GM18519 (cell line): ENCODE data around the gene SIK2.

Experiments used
- ATAC-seq: cut with Tn5 transposase; IDR thresholded peaks from one replicate; pipeline ENCODE4 v1.9.1; 2021; ENCODE audit warnings: mild to moderate bottlenecking, moderate library complexity; ENCODE audit not compliant: unreplicated experiment, low FRiP score

Gene SIK2

DNA sequence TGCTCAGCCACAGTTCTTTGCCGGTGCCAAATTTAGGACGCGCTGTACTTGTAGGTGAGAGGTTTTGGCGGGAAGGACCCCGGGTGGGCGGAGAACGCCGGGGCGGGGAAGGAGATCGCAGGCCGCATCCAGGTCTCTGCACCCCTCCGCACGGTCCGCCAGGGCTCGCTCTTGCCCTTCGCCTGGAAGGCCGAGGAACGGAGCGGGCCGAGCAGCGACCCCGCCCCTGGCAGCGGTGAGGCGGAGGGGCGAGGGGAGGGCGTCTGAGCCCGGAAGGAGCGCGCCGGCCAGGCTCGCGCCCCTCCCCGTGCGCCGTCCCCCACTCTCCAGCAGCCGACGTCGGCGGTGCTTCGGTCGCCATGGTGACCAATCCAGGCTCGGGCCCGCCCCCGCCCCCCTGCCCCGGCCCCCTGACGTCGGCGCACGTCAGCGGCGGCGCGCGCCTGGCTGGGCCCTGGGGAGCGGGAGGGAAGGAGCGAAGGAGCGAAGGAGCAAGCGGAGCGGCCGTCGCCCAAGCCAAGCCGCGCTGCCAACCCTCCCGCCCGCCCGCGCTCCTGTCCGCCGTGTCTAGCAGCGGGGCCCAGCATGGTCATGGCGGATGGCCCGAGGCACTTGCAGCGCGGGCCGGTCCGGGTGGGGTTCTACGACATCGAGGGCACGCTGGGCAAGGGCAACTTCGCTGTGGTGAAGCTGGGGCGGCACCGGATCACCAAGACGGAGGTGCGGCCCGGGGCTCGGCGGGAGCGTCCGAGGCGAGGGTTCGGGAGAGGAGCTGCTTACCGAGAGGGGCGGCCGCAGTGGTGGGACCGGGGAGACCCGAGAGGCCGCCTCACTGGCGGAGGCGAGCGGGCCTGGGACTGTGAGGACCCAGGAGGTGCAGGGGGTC lies at the start of gene SIK2:
Gene SIK2, plus strand, starts transcription at position 471 of the 886 bp plus-strand sequence. Its CDS starts 115 bp downstream, at position 586.
- ATAC-seq: peak; percentile 84

DNA sequence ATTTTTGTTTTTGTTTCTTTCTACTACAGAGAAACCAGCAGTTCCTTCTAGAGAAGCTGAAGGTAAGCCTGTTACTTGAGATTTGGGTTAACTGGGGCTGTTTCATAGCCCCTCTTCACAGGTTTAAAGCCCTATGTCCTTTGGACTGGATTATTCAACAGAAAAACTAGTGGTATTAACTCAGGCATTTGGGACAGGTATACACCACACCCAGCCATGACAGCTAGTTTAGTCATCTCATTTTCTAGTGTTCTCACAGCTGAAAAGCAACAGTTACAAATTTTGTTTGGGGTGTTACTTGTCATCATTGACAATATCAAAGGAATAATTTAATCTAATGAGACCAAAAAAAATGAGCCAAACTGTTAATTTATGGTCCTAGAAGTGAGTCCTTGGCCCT lies 47.7 kb upstream of the SIK2 start:
- ATAC-seq: no peak

DNA sequence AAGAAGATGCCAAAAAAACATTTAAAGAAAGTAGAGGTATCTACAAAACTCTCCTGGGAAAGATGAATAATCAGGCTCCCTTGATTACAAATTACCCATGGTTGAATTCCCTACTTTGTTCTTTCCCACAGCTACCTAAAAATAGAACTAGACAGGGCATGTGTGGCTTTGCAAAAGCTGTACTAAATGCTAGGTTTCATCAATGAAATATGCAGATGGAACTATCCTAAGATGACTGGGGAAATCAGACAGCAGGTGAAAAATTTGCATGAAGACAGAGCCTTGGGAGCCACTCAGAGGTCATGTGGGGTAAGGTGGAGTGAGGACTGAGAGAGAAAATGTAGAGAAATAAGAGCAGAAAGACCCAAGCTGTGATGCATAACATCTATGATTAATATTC lies 47.0 kb upstream of the SIK2 start:
- no peak for ATAC-seq

DNA sequence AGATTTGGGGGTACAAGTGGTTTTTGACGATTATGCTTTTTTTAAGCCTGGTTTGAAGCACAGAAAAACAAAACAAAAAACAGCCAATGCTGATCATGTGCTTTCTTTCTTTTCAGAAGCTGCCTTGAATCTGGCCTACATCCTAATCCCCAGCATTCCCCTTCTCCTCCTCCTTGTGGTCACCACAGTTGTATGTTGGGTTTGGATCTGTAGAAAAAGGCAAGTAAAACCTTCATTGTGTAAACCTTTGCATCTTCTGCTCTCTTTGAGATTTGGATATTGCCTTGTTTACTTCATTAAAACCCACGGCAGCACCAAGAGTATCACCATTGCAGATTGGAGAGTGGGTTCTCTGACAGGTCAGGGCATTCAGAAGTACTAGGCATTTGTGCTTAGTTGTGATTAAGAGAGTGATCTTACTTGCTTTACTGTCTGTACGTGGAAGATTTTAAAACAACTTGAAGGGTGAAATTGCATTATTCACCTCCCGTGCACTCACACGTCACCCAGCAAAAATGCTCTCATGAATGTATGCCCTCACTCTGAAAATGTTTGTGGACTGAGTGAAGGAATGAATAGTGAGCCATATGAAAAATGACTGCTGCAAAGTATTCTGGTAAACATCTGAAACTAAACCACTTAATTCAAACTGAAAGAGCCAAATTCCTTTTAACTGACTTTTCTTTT lies 44.7 kb upstream of the SIK2 start:
- ATAC-seq: no peak

DNA sequence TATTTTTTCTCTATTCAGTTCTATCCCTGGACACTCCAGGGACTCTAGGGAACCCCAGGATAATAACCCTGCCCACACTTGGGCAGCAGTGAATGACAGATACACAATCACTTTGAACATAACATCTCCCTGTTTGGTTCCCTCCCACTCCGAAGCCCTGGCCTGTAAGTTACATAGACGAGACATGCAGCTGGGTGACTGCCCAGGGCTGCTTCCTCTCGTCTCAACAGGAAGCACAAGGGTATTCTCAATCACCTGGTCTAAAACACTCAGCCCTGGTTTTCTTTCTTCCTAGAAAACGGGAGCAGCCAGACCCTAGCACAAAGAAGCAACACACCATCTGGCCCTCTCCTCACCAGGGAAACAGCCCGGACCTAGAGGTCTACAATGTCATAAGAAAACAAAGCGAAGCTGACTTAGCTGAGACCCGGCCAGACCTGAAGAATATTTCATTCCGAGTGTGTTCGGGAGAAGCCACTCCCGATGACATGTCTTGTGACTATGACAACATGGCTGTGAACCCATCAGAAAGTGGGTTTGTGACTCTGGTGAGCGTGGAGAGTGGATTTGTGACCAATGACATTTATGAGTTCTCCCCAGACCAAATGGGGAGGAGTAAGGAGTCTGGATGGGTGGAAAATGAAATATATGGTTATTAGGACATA lies 42.3 kb upstream of the SIK2 start:
- ATAC-seq: no peak

DNA sequence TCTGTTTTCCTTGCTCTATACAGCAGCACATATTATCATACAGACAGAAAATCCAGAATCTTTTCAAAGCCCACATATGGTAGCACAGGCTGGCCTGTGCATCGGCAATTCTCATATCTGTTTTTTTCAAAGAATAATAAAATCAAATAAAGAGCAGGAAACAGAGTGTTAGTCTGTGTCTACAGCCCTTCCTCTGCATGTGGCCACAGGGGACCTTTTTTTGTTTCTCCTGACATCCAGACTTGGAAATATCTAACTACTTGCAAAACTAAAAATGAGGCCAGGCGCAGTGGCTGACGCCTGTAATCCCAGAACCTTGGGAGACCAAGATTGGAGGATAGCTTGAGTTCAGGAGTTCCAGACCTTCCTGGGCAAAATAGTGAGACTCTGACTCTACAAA lies 41.4 kb upstream of the SIK2 start:
- no peak for ATAC-seq

DNA sequence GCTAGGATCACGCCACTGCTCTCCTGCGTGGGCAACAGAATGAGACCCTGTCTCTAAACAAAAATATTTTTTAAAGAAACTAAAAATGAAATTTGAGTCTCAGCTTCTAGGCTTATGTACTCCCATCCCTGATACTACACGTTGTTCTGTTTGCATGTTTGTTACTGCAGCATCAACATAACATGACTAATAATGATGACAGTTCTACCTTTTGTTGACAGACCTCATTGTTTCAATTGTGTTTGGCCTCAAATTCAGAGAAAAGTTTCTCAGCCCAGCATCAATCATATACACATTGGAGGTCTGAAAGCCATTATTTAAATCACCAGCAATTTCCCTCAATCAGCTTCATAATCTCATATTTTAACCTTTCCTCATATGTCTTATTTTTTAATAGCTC lies 40.9 kb upstream of the SIK2 start:
- no peak for ATAC-seq

DNA sequence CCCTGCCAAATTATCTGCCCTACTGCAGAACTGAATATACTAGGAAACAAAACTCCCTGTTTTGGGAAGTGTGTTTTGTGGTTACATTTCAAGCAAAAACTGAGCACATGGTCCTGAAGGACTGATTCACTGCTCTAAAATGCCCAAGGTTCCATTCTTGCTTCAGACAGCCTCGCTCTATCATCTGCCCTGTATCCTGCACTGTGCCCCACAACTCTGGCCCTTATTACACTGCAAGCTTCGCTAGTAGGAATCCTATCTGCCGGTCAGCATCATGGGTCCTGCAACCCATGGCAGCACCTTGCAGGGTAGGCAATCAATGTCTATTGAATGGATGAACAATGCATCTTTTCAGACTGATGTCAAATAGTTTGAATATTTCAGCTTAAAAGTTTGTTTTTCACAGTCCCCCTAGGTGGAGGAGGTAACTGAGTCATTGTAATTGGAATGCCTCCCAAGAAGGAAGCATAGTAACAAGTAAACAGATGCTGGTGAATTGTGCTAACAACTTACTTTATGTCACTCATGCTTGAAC lies 40.4 kb upstream of the SIK2 start:
- ATAC-seq: no peak

DNA sequence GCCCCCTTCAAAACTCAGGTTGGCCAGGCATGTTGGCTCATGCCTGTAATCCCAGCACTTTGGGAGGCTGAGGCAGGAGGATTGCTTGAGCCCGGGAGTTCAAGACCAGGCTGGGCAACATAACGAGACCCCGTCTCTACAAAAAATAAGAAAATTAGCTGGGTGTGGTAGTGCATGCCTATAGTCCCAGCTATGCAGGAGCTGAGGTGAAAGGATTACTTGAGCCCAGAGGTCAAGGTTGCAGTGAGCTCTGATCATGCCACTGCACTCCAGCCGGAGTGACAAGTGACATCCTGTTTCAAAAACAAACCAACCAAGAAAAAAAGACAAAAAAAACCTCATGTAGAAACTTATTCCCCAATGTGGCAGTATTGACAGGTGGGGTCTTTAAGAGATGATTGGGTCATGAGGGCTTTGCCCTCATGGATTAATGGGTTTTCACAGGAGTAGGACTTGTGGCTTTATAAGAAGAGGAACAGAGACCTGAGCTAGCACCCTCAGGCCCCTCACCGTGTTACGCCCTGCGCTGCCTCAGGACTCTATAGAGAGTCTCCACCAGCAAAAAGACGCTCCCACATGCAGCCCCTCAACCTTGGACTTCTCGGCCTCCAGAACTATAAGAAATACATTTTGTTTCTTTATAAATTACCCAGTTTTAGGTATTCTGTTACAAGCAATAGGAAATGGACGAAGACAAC lies 39.4 kb upstream of the SIK2 start:
- ATAC-seq: no peak

DNA sequence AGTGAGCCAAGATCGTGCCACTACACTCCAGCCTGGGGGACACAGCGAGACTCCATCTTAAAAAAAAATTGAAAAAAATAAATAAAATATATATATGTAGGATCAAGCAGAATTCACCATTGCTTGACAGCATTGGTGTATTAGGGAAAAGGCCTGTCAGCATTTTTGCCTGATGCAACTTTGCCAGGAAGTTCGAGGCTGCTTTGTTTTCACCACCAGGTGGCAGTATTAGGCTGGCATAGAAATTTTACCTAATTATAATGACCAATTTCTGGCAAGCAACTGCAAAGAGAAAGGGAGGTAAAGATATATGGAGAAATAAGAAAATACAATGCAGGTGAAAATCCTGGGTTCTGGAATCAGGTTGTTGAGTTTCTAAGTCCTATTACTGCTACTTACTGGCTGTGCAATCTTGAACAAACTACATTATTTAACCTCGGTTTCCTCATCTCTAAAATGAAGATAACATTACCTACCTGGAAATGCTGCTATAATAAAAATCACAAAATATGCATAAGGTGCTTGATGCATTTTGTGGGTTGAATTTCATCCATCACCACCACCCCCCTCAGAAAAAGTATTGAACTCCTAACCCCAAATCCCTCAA lies 37.0 kb upstream of the SIK2 start:
- no peak for ATAC-seq

DNA sequence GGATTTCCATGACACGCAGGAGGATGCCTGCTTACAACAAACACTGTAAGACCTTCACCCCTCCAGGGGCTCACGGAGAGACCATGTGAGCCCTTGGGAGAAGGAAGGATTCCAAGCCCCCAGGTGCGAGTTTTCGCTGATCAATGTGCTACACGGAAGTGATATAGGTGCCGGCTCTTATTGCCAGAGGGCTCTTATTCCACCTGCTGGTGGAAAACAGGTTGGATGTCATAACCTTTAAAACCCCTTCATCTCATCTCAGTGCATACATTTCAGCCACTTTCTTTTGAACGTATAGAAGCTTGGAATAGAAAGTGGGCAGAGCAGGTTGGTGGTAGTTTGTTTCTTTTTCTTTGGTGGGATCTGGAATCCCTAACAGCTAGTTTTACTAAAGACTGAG lies 35.9 kb upstream of the SIK2 start:
- ATAC-seq: no peak

DNA sequence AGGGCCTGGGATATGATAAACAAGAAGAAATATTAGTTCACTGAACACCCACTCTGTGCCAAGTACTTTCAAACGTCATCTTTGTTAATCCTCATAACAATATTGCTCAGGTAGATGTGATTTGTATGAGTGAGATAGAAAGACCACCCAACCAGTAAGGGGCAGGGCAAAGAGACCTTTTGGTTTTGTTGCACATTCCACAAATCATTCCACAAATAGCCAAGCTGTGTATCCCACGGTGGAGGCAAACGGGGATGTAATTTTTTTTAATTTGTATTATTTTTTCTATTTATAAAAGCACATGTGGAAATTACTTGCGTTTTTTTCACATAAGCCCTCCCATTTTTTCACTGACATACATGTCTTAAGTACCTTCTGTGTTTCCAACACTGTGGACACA lies 32.8 kb upstream of the SIK2 start:
- ATAC-seq: no peak

DNA sequence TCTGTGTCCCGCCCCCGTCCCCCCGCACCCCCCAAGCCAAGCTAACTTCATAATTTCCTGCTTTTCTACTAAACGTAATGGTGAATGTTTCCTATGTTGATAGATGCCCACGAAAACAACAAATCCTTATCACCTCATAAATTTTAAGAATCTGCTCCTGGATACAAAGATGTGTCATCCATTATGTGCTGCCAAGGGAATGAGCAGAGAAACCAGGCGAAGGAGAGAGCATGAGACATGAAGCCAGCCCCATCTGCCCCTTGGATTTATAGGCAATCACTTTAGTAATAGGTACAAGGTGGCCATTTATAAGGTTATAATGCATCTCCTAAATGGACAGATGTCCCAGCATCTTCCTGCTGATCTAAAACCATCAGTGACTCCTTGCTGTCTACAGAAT lies 31.5 kb upstream of the SIK2 start:
- no peak for ATAC-seq

DNA sequence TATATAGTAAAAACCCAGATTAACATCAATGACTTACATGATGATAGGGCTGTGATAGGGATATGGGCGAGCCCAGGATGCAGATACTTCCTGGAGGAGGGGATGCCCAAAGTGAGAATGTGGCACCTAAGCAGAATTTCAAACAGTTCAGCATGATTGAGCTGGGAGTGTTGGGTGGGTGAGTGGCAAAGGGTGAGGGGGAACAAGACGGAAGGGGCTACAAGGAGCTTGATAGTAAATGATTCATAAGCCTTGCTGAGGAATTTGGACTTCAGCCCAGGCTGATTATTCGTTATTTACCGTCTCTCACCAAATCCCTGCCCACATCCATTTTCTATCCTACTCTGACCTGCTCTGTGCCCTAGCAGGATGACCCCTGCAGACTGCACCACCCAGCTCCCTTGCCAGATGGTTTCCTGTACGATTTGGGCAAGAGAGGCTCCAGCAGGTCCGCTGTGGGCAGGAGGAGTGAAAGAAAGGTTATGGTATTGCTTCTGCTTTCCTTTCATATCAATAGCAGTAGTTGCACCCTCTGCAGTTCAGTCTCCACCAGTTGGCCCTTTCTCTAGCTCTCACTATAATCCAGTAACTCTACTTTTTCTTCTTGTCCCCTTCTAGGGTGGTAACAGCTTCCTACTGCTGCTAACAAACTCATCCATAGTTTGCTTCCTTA lies 30.3 kb upstream of the SIK2 start:
- no peak for ATAC-seq

DNA sequence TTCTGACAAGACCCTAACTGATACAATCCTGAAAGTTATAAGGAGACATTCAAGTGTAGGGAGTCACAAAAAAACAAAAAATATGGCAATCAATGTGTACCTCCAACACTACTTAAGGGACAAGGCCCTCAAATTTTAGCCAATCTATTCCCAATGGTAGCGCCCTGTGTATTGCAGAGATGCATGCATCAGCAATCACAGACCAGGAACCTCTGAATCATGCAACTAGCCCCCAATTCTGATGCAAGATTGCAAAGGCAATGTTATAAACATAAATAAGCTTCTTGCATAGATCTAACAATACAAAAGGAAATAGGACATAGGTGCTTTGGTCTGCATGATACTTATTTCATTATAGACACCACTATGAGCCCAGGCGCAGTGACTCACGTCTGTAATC lies 29.7 kb upstream of the SIK2 start:
- no peak for ATAC-seq

DNA sequence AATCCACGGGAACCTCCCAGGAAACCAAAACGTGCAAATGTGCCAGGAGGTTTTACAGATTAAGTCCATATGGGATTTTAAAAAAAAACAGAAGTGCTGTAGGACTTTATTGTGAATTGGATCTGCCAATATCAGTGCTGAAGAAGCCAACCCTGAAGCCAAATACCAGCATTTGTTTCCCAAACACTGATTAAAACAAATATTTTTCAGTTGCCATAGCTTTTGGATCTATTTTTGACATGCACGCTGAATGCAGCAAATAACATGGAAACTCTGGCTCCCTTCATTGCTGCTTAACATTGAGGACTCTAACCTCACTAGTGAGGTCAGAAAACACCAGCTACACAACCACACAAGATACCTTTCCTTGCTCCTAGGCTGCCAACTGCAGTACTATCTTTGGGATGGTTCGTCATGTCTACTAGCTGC lies 28.4 kb upstream of the SIK2 start:
- no peak for ATAC-seq

DNA sequence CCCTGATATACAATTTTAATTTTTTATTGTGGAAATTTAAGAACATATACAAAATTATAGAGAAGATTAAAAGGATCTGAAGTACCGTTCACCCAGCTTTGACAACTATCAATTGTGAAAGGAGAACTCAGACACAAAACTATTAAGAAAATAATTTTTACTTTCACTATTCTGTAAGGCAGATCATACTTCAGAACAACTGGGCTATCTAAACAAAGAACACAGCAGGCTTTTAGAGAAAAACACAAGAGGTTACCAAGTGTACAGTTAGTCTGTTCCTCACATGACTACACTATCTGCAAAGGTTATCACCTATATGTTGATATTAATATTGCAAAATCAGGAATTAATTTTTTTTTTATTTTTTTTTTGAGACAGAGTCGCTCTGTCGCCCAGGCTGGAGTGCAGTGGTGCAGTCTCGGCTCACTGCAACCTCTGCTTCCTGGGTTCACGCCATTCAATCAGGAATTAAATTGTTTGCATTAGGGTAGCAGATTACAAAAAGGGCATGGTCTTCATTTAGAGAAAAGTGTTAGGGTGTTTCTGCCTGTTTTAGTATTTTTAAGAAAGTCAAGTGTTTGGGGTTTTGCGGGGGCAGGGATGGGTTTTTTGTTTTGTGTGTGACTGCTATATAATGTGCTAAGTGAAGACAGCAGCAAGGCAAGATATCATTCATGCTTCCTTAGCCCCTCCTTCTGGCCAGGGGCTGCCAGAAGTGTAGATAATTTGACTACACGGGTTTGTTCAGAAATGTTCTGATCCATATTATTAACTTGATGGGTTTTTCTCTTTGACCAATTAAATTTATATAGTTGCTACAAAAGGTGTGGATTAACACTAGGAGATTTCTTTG lies 27.6 kb upstream of the SIK2 start:
- no peak for ATAC-seq

DNA sequence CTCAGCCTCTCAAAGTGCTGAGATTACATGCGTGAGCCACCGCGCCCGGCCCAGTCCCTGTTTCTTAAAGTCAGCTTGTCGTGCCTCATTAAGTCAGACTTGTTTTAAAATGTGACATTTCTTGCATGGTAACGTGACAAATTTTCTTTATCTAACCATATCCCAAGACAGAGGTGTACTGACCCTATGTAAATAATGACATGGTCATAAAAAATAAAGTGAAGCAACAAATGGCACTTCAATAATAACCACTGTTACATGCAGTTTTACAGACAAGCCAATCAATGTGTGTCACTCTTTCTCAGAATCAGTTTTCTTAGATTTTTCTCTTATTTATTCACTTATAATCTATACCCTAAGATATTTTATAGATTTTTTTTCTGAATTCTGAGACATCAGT lies 26.5 kb upstream of the SIK2 start:
- ATAC-seq: no peak

DNA sequence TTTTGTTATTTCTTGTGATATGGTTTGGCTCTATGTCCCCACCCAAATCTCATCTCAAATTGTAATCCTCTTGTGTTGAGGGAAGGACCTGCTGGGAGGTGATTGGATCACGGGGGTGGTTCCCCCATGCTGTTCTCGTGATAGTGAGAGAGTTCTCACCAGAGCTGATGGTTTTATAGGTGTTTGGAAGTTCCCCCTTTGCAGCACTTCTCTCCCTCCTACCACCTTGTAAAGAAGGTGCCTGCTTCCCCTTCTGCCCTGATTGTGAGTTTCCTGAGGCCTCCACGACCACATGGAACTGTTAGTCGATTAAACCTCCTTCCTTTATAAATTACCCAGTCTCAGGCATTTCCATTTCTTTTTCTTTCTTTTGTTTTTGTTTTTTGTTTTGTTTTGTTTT lies 24.4 kb upstream of the SIK2 start:
- ATAC-seq: no peak
